Liver (tissue), 3 donors: ENCODE results near the gene PPP1R1B.

Experiments used
- HNF4G ChIP-seq: IDR thresholded peaks from 2 replicates; pipeline ENCODE4 v1.6.1; 2016; ENCODE audit warnings: antibody characterized with exemption
- SP1 ChIP-seq: IDR thresholded peaks from 2 replicates; pipeline ENCODE4 v1.6.1; 2018; ENCODE audit warnings: antibody characterized with exemption, mild to moderate bottlenecking
- YY1 ChIP-seq: IDR thresholded peaks from 2 replicates; pipeline ENCODE4 v1.6.1; 2016; ENCODE audit warnings: antibody characterized with exemption, mild to moderate bottlenecking
- ZBTB33 ChIP-seq: IDR thresholded peaks from 2 replicates; pipeline ENCODE4 v1.6.1; 2016; ENCODE audit warnings: antibody characterized with exemption
- TF ChIP-seq, protein P1 (sequence below): fragments of 150-350 bp; IDR thresholded peaks from 2 replicates; pipeline ENCODE4 v1.5.1; 2017; ENCODE audit warnings: improper control_type of control experiment, low read depth, low read length; ENCODE audit not compliant: missing input control
- donor health status: healthy.
- donor health status: healthy.

GRCh38 chr17:39607057-39607850 is 19.5 kb upstream of the PPP1R1B start:
- no peak for TF ChIP-seq YY1
- TF ChIP-seq, protein P1, sequence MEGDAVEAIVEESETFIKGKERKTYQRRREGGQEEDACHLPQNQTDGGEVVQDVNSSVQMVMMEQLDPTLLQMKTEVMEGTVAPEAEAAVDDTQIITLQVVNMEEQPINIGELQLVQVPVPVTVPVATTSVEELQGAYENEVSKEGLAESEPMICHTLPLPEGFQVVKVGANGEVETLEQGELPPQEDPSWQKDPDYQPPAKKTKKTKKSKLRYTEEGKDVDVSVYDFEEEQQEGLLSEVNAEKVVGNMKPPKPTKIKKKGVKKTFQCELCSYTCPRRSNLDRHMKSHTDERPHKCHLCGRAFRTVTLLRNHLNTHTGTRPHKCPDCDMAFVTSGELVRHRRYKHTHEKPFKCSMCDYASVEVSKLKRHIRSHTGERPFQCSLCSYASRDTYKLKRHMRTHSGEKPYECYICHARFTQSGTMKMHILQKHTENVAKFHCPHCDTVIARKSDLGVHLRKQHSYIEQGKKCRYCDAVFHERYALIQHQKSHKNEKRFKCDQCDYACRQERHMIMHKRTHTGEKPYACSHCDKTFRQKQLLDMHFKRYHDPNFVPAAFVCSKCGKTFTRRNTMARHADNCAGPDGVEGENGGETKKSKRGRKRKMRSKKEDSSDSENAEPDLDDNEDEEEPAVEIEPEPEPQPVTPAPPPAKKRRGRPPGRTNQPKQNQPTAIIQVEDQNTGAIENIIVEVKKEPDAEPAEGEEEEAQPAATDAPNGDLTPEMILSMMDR = no peak
- TF ChIP-seq ZBTB33 = no peak
- TF ChIP-seq SP1 = no peak
- no peak for TF ChIP-seq HNF4G
